ENCODE data around the gene SLC22A12. TPM values are rescaled to one million over a fixed set of nuclear protein-coding genes. Genes with fewer than 3 reads are reported as not detected.

SLC22A12 gene
- total and polyA plus RNA-seq, 2 experiments from 2014 or later: not detected

- peak; percentile 61 for ATAC-seq
- no peaks in the 10 kb centered on the region for H3K9me2 ChIP-seq (ENCODE audit: insufficient read depth)
- no peaks in the 10 kb centered on the region for H3K79me2 ChIP-seq (replicated peaks; ENCODE audit: insufficient read depth)
- peak; percentile 87 for DNase-seq (ENCODE audit: low spot score)
- H3K4me1 ChIP-seq (ENCODE audit: insufficient read depth): peaks cover 25% of the 10 kb centered on the region
- peaks cover 24% of the 10 kb centered on the region for H3K27me3 Mint-ChIP-seq (ENCODE audit: insufficient read depth, low read depth, poor library complexity)
- H3K4me2 ChIP-seq: peak overlapping the region; percentile 90
- H4K20me1 ChIP-seq (replicated peaks; ENCODE audit: insufficient read depth): no peaks in the 10 kb centered on the region; the same call in 1 of the 2 replicates
- peak overlapping the region; percentile 81 for H3K4me3 Mint-ChIP-seq
- 0 out of 2 replicates have a peak, but pooled peaks cover 3% of the 10 kb centered on the region for H3F3A ChIP-seq (replicated peaks; ENCODE audit: low read depth)
- H2AFZ ChIP-seq: no peak overlapping the region
- H3K9me3 Mint-ChIP-seq: no peaks in the 10 kb centered on the region
- H3K27ac ChIP-seq (ENCODE audit: low read depth): no peak overlapping the region
- H3K36me3 Mint-ChIP-seq (ENCODE audit: low read depth): no peaks in the 10 kb centered on the region
- H3K4me3 ChIP-seq: peak overlapping the region; percentile 77
- TF ChIP-seq ZNF114 (CRISPR knock-in tag; IDR thresholded peaks at IDR 0.05): no peak
- no peak for TF ChIP-seq CREB1 (CRISPR knock-in tag; IDR thresholded peaks at IDR 0.05; ENCODE audit: low read depth)
- TF ChIP-seq ZNF331 (CRISPR knock-in tag; IDR thresholded peaks at IDR 0.05; ENCODE audit: low read depth): no peak
- no peak for TF ChIP-seq ETS1 (IDR thresholded peaks at IDR 0.05)
- no peak for TF ChIP-seq NANOG (IDR thresholded peaks at IDR 0.05; ENCODE audit: borderline replicate concordance)
- no peak; a peak in 1 of 4 replicates for TF ChIP-seq CTCF (conservative IDR thresholded peaks at IDR 0.05; ENCODE audit: low read depth in 2 of 2)
- no peak for TF ChIP-seq REST (IDR thresholded peaks at IDR 0.05; ENCODE audit: unreplicated experiment)
- TF ChIP-seq ZNF462 (CRISPR knock-in tag; IDR thresholded peaks at IDR 0.05): no peak
- no peak for TF ChIP-seq JUNB (IDR thresholded peaks at IDR 0.05; ENCODE audit: unreplicated experiment)
- TF ChIP-seq EZH2phosphoT487 (IDR thresholded peaks at IDR 0.05; ENCODE audit: unreplicated experiment): no peak
- no peak for TF ChIP-seq STAT1 (IDR thresholded peaks at IDR 0.05; ENCODE audit: unreplicated experiment)
- no peak for TF ChIP-seq POLR2AphosphoS5 (IDR thresholded peaks at IDR 0.05; ENCODE audit: low read depth)
- TF ChIP-seq EZH2 (IDR thresholded peaks at IDR 0.05; ENCODE audit: low read depth, unreplicated experiment): no peak
- H3K4me1 Mint-ChIP-seq: peaks cover 28% of the 10 kb centered on the region
- H3K27ac Mint-ChIP-seq: no peak overlapping the region
- peaks cover 71% of the 10 kb centered on the region for H3K27me3 ChIP-seq (ENCODE audit: insufficient read depth)
- no peaks in the 10 kb centered on the region for H3K36me3 ChIP-seq (ENCODE audit: insufficient read depth)
Measured at GRCh38 chr11:64643256-64643881, 52.3 kb downstream of the SLC22A12 start.
